ENCODE results near the gene CLCNKB. TPM values are rescaled to one million over a fixed set of nuclear protein-coding genes. Genes with fewer than 3 reads are reported as not detected.

CLCNKB gene
- total RNA-seq, 1 experiment from 2014 or later, result 0.81 TPM

DNA sequence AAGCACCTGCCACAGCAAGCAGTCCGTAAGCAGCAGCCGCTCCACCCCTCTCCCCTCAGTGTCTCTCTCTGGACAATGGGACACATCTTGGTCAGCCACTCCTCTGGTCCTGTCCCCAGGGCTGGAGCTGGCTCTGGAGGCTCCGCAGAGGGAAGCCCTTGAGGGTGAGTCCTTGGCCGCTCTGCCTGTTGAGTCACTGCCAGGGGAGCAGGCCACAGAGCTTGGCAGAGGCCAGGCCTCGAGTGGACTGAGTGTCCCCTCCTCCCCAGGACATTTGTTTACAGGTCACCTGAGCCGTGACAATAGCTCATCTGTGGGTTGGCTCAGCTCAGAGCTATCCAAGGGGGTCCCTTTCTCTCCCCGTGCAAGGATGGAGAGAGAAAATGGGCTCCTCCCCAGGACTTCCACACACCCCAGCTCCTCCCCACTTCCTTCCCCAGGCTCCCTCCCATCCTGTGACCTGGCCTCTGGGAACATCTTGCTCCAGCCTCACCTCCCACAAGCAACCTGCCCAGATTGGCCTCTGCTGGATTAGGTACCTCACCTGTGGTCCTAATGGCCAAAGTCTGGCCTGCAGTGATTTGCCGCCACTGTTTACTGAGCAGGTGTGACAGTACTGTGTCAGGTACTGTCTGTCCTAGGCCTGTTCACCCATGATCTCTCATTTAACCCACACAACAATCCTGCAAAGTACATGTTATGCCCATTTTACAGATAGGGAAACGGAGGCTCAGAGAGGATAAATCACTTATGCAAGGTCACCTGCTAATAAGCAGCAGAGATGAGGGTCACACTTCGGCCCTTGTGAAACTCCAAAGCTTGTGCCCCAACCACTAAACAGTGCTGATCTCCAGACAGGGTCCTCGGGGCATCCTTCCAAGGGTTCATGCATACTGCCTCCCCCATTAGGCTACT is 25.0 kb downstream of the CLCNKB start:
- no TSS peak for BruUV-seq (replicated peaks)
- H3K4me2 ChIP-seq (ENCODE audit: low read length), result no peak overlapping the region
- H2AFZ ChIP-seq (ENCODE audit: low read depth, low read length, poor library complexity, severe bottlenecking), result no peak overlapping the region
- no peaks in the 10 kb centered on the region for H3K27me3 ChIP-seq (ENCODE audit: insufficient read depth, low read length)
- intact Hi-C loops (cut with micrococcal nuclease), result no loop called here
- ChIA-PET CTCF (interaction anchor here (1.2 kb wide), 2 partner anchors 11 to 13 kb away, joined by 4 to 5 read pairs; no protein-coding TSS in a partner anchor), POLR2A (no interaction called here), RAD21 (ENCODE audit: low non-redundant PET in 1 of 2, low total read pairs in 2 of 2, uncharacterized antibody in 2 of 2, unreplicated experiment in 2 of 2) (no interaction called here)
- DNase-seq (ENCODE audit: low read depth, low spot score) (no peak), ATAC-seq (no peak)
- no peaks in the 10 kb centered on the region for H4K20me1 ChIP-seq (ENCODE audit: insufficient read depth)
- peaks cover 7 to 21% of the 10 kb centered on the region in 2 experiments; a peak in 3 of 4 replicates for H3K4me1 ChIP-seq (ENCODE audit: control insufficient read depth in 1 of 2, insufficient read depth in 2 of 2, low read length in 2 of 2)
- H3K4me3 ChIP-seq (replicated peaks in 1 of 2; ENCODE audit: low read depth in 1 of 2, low read length in 2 of 2), result no peak overlapping the region
- no peak overlapping the region for H3K9ac ChIP-seq (ENCODE audit: low read length)
- no peaks in the 10 kb centered on the region for H3K79me2 ChIP-seq (ENCODE audit: insufficient read depth, low read length)
- TF ChIP-seq, protein P1, sequence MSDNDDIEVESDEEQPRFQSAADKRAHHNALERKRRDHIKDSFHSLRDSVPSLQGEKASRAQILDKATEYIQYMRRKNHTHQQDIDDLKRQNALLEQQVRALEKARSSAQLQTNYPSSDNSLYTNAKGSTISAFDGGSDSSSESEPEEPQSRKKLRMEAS (IDR thresholded peaks at IDR 0.05), result no peak
- no peak for TF ChIP-seq ZFX (IDR thresholded peaks at IDR 0.05)
- no peak for TF ChIP-seq CEBPB (IDR thresholded peaks at IDR 0.05; ENCODE audit: low read depth)
- no peak for TF ChIP-seq YY1 (IDR thresholded peaks at IDR 0.05; ENCODE audit: extremely low read depth, insufficient replicate concordance, low read depth, low read length)
- no peak for TF ChIP-seq POLR2A (IDR thresholded peaks at IDR 0.05; ENCODE audit: borderline replicate concordance, extremely low read depth, insufficient read depth, insufficient read length)
- TF ChIP-seq POLR2AphosphoS5 (IDR thresholded peaks at IDR 0.05; ENCODE audit: low read depth, low read length), result no peak
- no peak for TF ChIP-seq JUND (IDR thresholded peaks at IDR 0.05)
- TF ChIP-seq SRF (IDR thresholded peaks at IDR 0.05; ENCODE audit: low read depth), result no peak
- TF ChIP-seq ZNF274 (IDR thresholded peaks at IDR 0.05; ENCODE audit: low read depth, low read length), result no peak
- no peak for TF ChIP-seq ELF1 (IDR thresholded peaks at IDR 0.05; ENCODE audit: borderline replicate concordance, low read depth)
- TF ChIP-seq, protein P2, sequence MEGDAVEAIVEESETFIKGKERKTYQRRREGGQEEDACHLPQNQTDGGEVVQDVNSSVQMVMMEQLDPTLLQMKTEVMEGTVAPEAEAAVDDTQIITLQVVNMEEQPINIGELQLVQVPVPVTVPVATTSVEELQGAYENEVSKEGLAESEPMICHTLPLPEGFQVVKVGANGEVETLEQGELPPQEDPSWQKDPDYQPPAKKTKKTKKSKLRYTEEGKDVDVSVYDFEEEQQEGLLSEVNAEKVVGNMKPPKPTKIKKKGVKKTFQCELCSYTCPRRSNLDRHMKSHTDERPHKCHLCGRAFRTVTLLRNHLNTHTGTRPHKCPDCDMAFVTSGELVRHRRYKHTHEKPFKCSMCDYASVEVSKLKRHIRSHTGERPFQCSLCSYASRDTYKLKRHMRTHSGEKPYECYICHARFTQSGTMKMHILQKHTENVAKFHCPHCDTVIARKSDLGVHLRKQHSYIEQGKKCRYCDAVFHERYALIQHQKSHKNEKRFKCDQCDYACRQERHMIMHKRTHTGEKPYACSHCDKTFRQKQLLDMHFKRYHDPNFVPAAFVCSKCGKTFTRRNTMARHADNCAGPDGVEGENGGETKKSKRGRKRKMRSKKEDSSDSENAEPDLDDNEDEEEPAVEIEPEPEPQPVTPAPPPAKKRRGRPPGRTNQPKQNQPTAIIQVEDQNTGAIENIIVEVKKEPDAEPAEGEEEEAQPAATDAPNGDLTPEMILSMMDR (IDR thresholded peaks at IDR 0.05 in 2 of 3, conservative IDR thresholded peaks at IDR 0.05 in 1 of 3; ENCODE audit: borderline replicate concordance in 1 of 3, insufficient read depth in 1 of 3, low read depth in 2 of 3, low read length in 2 of 3), result no peak
- TF ChIP-seq, protein P3, sequence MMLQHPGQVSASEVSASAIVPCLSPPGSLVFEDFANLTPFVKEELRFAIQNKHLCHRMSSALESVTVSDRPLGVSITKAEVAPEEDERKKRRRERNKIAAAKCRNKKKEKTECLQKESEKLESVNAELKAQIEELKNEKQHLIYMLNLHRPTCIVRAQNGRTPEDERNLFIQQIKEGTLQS (IDR thresholded peaks at IDR 0.05), result no peak
- TF ChIP-seq FOSL1 (IDR thresholded peaks at IDR 0.05; ENCODE audit: low read depth), result no peak
- TF ChIP-seq, protein P4, sequence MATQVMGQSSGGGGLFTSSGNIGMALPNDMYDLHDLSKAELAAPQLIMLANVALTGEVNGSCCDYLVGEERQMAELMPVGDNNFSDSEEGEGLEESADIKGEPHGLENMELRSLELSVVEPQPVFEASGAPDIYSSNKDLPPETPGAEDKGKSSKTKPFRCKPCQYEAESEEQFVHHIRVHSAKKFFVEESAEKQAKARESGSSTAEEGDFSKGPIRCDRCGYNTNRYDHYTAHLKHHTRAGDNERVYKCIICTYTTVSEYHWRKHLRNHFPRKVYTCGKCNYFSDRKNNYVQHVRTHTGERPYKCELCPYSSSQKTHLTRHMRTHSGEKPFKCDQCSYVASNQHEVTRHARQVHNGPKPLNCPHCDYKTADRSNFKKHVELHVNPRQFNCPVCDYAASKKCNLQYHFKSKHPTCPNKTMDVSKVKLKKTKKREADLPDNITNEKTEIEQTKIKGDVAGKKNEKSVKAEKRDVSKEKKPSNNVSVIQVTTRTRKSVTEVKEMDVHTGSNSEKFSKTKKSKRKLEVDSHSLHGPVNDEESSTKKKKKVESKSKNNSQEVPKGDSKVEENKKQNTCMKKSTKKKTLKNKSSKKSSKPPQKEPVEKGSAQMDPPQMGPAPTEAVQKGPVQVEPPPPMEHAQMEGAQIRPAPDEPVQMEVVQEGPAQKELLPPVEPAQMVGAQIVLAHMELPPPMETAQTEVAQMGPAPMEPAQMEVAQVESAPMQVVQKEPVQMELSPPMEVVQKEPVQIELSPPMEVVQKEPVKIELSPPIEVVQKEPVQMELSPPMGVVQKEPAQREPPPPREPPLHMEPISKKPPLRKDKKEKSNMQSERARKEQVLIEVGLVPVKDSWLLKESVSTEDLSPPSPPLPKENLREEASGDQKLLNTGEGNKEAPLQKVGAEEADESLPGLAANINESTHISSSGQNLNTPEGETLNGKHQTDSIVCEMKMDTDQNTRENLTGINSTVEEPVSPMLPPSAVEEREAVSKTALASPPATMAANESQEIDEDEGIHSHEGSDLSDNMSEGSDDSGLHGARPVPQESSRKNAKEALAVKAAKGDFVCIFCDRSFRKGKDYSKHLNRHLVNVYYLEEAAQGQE (IDR thresholded peaks at IDR 0.05; ENCODE audit: low read depth), result no peak
- H3K9me2 ChIP-seq (ENCODE audit: insufficient read depth), result no peaks in the 10 kb centered on the region
- H3K36me3 ChIP-seq (ENCODE audit: control insufficient read depth in 1 of 2, insufficient read depth in 2 of 2, low read length in 2 of 2), result no peaks in the 10 kb centered on the region
- no peak overlapping the region for H3K27ac ChIP-seq (ENCODE audit: low read depth, low read length)
- no peaks in the 10 kb centered on the region for H3K9me3 ChIP-seq (ENCODE audit: control insufficient read depth in 1 of 2, insufficient read depth in 1 of 2, low read depth in 1 of 2, low read length in 2 of 2)

Measured in HCT116 (cell line).